ENCODE data around the gene ULK1. TPM values are rescaled to one million over a fixed set of nuclear protein-coding genes. Genes with fewer than 3 reads are reported as not detected.
A peak's percentile ranks its signal among the peaks of the same experiment; 100 is the strongest.
"Not testable (repeated sequence)": the region's sequence is repeated elsewhere in the genome, so short reads cannot be mapped to it uniquely, and the experiment has no call there.

Gene ULK1
- total and polyA plus RNA-seq, 12 donors = 2.9 to 123 (median 29.9) TPM

DNA sequence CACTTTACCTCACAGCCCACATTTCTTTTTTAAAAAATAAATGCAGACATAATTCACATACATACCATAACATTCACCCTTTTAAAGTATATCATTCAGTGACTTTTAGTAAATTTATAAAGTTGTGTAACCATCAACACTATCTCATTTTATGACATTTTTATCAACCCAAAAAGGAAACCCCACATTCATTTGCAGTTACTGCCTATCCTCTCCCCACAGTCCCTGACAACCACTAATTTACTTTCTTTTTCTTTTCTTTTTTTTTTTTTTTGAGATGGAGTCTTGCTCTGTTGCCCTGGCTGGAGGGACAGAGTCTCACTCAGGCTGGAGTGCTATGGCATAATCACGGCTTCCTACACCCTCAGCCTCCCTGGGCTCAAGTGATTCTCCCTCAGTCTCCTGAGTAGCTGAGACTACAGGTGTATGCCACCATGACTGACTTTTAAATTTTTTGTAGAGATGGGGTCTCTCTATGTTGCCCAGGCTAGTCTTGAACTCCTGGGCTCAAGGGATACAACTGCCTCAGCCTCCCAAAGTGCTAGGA lies 53.8 kb downstream of the ULK1 start:
- H3K27ac ChIP-seq = peak overlapping the region; percentile 71 to 89 (median 81)
- peaks cover 12 to 32% of the 10 kb centered on the region in 2 donors for H3K4me1 ChIP-seq (replicated peaks in 1 of 2)
- H3K36me3 ChIP-seq (replicated peaks in 1 of 2) = peaks cover 0 to 9% of the 10 kb centered on the region in 2 donors
- no peaks in the 10 kb centered on the region for H3K27me3 ChIP-seq
- no peaks in the 10 kb centered on the region for H3K9me3 ChIP-seq (replicated peaks in 1 of 3)
- no peak for DNase-seq
- no peak overlapping the region for H3K4me3 ChIP-seq
- TF ChIP-seq POLR2A (IDR thresholded peaks at IDR 0.05) = no peak
- TF ChIP-seq, protein P1, sequence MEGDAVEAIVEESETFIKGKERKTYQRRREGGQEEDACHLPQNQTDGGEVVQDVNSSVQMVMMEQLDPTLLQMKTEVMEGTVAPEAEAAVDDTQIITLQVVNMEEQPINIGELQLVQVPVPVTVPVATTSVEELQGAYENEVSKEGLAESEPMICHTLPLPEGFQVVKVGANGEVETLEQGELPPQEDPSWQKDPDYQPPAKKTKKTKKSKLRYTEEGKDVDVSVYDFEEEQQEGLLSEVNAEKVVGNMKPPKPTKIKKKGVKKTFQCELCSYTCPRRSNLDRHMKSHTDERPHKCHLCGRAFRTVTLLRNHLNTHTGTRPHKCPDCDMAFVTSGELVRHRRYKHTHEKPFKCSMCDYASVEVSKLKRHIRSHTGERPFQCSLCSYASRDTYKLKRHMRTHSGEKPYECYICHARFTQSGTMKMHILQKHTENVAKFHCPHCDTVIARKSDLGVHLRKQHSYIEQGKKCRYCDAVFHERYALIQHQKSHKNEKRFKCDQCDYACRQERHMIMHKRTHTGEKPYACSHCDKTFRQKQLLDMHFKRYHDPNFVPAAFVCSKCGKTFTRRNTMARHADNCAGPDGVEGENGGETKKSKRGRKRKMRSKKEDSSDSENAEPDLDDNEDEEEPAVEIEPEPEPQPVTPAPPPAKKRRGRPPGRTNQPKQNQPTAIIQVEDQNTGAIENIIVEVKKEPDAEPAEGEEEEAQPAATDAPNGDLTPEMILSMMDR (IDR thresholded peaks at IDR 0.05) = no peak
- 48 to 88% (median 64%) methylated on average over 1 of the region's 1 CpG for WGBS, 4 donors
- intact Hi-C loops (cut with DNase I) = loop anchor here in 1 of 2 donors (5.0 to 10.0 kb wide), 2 partner anchors 46 to 93 kb away; no protein-coding TSS in a partner anchor

DNA sequence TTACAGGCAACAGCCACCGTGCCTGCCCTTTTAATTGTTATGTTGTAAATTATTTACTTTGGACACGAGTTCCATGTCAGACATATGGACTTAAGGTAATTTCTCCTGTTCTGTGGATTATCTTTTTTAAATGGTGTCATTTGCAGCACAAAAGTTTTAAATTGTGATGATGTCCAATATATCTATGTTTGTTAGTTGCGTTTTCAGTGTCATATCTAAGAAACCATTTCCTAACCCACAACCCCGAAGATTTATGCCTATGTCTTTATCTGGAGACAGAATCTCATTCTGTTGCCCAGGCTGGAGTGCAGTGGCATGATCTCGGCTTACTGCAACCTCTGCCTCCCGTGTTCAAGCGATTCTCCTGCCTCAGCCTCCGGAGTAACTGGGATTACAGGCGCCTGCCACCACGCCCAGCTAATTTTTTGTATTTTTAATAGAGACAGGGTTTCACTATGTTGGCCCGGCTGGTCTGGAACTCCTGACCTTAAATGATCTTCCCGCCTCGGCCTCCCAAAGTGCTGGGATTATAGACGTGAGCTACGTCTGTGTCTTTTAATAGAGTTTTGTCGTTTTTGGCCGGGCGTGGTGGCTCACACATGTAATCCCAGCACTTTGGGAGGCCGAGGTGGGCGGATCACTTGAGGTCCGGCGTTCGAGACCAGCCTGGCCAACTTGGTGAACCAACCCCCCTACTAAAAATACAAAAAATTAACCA lies 54.5 kb downstream of the ULK1 start:
- not testable (repeated sequence) for H3K27me3 ChIP-seq; H3K36me3 ChIP-seq (replicated peaks in 1 of 2); H3K9me3 ChIP-seq (replicated peaks in 1 of 3)
- peak overlapping the region in 1 of 4 donors; percentile 91 for H3K4me3 ChIP-seq
- 36 to 49% (median 41%) methylated on average over 23 of the region's 23 CpGs for WGBS, 4 donors
- H3K4me1 ChIP-seq (replicated peaks in 1 of 2) = peaks cover 12 to 32% of the 10 kb centered on the region in 2 donors
- intact Hi-C loops (cut with DNase I) = loop anchor here in 1 of 2 donors (5.0 to 10.0 kb wide), 2 partner anchors 47 to 94 kb away; no protein-coding TSS in a partner anchor
- peak overlapping the region; percentile 71 to 89 (median 81) for H3K27ac ChIP-seq
- DNase-seq = peak in 4 of 7 donors; percentile 35 to 61 (median 47)

DNA sequence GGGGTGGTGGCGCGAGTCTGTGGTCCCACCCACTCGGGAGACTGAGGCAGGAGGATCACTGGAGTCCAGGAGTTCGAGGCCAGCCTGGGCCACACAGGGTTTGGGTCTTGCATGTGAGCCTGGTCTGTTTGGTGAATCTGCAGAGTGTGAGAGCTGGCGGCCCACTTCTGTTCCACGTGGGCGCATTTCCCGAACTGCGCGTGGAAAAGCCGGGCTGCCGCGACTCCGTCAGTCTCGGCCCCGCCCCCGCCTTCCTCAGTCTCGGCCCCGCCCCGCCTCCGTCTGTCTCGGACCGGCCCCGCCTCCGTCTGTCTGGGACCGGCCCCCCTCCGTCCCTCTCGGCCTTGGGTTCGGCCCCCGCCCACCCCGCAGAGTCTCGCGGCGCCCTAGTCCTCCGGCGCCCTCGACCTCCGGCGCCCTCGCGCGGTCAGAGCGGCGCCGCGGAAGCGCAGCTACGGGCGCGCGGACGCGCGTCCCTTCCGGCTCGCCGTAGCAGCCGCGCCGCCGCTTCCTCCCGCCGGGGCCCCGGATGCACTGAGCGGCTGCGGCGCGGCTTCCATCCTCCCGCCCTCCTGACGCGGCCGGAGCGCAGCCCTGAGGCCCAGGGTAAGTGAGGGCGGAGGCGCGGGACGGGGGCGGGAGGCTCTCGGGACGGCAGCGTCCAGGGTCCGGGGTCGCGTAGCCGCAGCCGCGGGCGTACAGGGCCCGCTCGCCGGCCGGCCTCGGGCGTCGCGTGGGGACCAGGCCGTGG lies 55.2 kb downstream of the ULK1 start, which contains the start of gene EP400:
EP400 (plus strand) TSS at position 512 of the 751 bp plus-strand sequence. CDS start 10,678 bp downstream, outside the sequence.
- peak; percentile 96 to 99 (median 97) for DNase-seq
- TF ChIP-seq, protein P1 (IDR thresholded peaks at IDR 0.05) = peak in 3 of 6 experiments; percentile 48 to 73 (median 64)
- peak; percentile 59 to 73 for TF ChIP-seq POLR2A (IDR thresholded peaks at IDR 0.05)
- 2 to 20% (median 2%) methylated on average over 3 to 97 of the region's 97 CpGs for WGBS, 4 donors
- intact Hi-C loops (cut with DNase I) = loop anchor here in 1 of 2 donors (5.0 to 10.0 kb wide), 2 partner anchors 47 to 95 kb away; no protein-coding TSS in a partner anchor
- no peaks in the 10 kb centered on the region for H3K27me3 ChIP-seq
- peaks cover 12 to 32% of the 10 kb centered on the region in 2 donors for H3K4me1 ChIP-seq (replicated peaks in 1 of 2)
- H3K27ac ChIP-seq = peak within 1 kb of the TSS; percentile 71 to 89 (median 81)
- peak within 1 kb of the TSS; percentile 19 to 93 (median 87) for H3K4me3 ChIP-seq
- no peaks in the 10 kb centered on the region for H3K9me3 ChIP-seq (replicated peaks in 1 of 3)
- H3K36me3 ChIP-seq (replicated peaks in 1 of 2) = no peaks in the 10 kb centered on the region

DNA sequence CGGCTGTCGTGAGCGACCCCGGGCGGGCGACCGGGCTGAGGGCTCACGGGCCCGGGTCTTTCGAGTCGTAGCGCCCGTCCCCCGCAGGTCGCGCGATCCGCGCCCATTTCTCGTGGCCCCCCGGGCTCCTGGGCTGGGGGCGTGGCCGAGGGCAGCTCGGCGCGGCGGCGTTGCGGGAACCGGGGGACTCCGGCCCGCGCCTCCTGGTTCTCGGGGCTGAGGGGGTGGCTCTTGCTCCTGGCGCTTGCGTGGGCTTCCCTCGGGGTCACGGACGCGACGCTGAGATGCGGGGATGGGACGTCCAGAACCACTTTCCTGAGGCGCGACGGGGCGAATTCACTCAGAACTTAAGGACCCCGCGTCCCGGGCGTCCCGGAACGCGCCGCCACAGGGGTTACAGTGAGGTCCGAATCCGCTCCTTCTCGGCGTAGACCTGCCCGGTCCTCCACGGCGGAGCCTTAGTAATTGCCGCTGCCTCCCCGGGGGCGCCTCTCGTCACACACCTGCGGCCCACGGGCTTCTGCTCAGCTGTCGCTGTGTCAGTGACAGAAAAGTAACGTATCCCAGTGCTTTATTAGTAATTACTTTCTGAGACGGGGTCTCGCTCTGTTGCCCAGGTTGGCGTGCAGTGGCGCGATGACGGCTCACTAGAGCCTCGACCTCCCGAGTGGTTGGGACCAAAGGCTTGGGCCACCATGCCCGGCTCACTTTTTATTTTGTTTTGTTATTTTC lies 55.9 kb downstream of the ULK1 start:
- Histone ChIP-seq H3K4me1 (replicated peaks in 1 of 2) (peaks cover 12 to 32% of the 10 kb centered on the region in 2 donors), H3K27ac (peak overlapping the region; percentile 64 to 89 (median 81)), H3K9me3 (replicated peaks in 1 of 3) (no peaks in the 10 kb centered on the region), H3K27me3 (no peaks in the 10 kb centered on the region), H3K36me3 (replicated peaks in 1 of 2) (no peaks in the 10 kb centered on the region), H3K4me3 (peak overlapping the region; percentile 19 to 93 (median 87))
- WGBS, 4 donors = 0 to 4% (median 1%) methylated on average over 16 to 79 of the region's 79 CpGs
- TF ChIP-seq, protein P1 (IDR thresholded peaks at IDR 0.05) = no peak
- TF ChIP-seq POLR2A (IDR thresholded peaks at IDR 0.05) = peak in 1 of 2 donors; percentile 5
- DNase-seq = peak in 6 of 7 donors; percentile 37 to 61 (median 43)
- intact Hi-C loops (cut with DNase I) = no loop called here

DNA sequence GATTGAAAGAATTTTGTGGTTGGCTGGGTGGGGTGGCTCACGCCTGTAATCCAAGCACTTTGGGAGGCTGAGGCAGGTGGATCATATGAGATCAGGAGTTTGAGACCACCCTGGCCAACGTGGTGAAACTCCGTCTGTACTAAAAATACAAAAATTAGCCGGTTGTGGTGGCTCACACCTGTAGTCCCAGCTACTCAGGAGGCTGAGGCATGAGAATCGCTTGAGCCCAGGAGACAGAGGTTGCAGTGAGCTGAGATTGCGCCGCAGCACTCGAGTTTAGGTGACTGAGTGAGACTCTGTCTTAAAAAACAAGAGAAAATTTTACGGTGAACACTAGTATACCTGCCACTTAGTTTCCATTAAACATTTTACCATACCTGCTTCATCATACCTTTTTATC lies 59.4 kb downstream of the ULK1 start:
- H3K36me3 ChIP-seq (replicated peaks in 1 of 2); DNase-seq; intact Hi-C loops (cut with DNase I); H3K9me3 ChIP-seq (replicated peaks in 1 of 3); H3K27ac ChIP-seq; H3K4me3 ChIP-seq; H3K27me3 ChIP-seq: not testable (repeated sequence)
- WGBS, 4 donors = 93 to 98% (median 94%) methylated on average over 9 of the region's 9 CpGs
- peaks cover 24 to 48% of the 10 kb centered on the region in 2 donors for H3K4me1 ChIP-seq (replicated peaks in 1 of 2)

DNA sequence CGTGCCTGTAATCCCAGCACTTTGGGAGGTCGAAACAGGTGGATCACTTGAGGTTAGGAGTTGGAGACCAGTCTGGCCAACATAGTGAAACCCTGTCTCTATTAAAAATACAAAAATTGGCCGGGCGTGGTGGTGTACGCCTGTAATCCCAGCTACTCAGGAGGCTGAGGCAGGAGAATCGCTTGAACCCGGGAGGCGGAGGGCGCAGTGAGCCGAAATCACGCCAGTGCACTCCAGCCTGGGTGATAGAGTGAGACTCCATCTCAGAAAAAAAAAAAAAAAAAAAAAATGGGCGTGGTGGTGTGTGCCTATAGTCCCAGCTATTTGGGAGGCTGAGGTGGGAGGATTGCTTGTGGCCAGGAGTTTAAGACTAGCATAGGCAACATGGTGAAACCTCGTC lies 60.0 kb downstream of the ULK1 start:
- peaks cover 24 to 48% of the 10 kb centered on the region in 2 donors for H3K4me1 ChIP-seq (replicated peaks in 1 of 2)
- H3K27ac ChIP-seq; H3K36me3 ChIP-seq (replicated peaks in 1 of 2); H3K4me3 ChIP-seq; H3K27me3 ChIP-seq; intact Hi-C loops (cut with DNase I); DNase-seq; H3K9me3 ChIP-seq (replicated peaks in 1 of 3): not testable (repeated sequence)
- 89 to 95% (median 93%) methylated on average over 11 to 13 of the region's 13 CpGs for WGBS, 4 donors

Measured in adrenal gland (tissue), 12 donors.